Tibial nerve (tissue), 3 donors: Measurements from ENCODE around the gene TP53I11.

Experiments
- CTCF ChIP-seq, 5 experiments: fragments of 200-600 bp in 3 of 5; fragments of 450-650 bp in 2 of 5; sonication (generic) in 3 of 5; IDR thresholded peaks; one replicate each; pipeline ENCODE4 v1.5.1; 2016 to 2019; ENCODE audit warnings: antibody characterized with exemption in 5 of 5, mild to moderate bottlenecking in 3 of 5, moderate library complexity in 2 of 5
- POLR2A ChIP-seq, 2 donors: fragments of 450-650 bp; IDR thresholded peaks; one replicate each; pipeline ENCODE4 v1.6.1; 2017; ENCODE audit warnings: antibody characterized with exemption in 2 of 2, mild to moderate bottlenecking in 2 of 2, moderate library complexity in 2 of 2

- TF ChIP-seq POLR2A (IDR thresholded peaks at IDR 0.05) (peak; percentile 33 to 67), CTCF (IDR thresholded peaks at IDR 0.05) (peak; percentile 51 to 72 (median 57))
These were observed at the start of gene TP53I11 for GRCh38 chr11:44950625-44951476.
